WI38 (cell line): ENCODE measurements around the gene BCL2L1.

Experiments
- H3K4me3 ChIP-seq: 2 replicates; pipeline ENCODE4 v1.5.1; 2011; ENCODE audit warnings: low read depth, mild to moderate bottlenecking, control low read depth, low read length
- TF ChIP-seq, protein P1 (sequence below): IDR thresholded peaks from 2 replicates; pipeline ENCODE4 v1.5.1; 2012; ENCODE audit warnings: low read depth, mild to moderate bottlenecking, control low read depth, low read length

Gene BCL2L1

GRCh38 chr20:31717478-31718201 lies 5.0 kb downstream of the BCL2L1 start:
- TF ChIP-seq, protein P1, sequence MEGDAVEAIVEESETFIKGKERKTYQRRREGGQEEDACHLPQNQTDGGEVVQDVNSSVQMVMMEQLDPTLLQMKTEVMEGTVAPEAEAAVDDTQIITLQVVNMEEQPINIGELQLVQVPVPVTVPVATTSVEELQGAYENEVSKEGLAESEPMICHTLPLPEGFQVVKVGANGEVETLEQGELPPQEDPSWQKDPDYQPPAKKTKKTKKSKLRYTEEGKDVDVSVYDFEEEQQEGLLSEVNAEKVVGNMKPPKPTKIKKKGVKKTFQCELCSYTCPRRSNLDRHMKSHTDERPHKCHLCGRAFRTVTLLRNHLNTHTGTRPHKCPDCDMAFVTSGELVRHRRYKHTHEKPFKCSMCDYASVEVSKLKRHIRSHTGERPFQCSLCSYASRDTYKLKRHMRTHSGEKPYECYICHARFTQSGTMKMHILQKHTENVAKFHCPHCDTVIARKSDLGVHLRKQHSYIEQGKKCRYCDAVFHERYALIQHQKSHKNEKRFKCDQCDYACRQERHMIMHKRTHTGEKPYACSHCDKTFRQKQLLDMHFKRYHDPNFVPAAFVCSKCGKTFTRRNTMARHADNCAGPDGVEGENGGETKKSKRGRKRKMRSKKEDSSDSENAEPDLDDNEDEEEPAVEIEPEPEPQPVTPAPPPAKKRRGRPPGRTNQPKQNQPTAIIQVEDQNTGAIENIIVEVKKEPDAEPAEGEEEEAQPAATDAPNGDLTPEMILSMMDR, result no peak
- 0 out of 2 replicates have a peak overlapping the region, but pooled peaks have one; percentile 6 for H3K4me3 ChIP-seq

DNA sequence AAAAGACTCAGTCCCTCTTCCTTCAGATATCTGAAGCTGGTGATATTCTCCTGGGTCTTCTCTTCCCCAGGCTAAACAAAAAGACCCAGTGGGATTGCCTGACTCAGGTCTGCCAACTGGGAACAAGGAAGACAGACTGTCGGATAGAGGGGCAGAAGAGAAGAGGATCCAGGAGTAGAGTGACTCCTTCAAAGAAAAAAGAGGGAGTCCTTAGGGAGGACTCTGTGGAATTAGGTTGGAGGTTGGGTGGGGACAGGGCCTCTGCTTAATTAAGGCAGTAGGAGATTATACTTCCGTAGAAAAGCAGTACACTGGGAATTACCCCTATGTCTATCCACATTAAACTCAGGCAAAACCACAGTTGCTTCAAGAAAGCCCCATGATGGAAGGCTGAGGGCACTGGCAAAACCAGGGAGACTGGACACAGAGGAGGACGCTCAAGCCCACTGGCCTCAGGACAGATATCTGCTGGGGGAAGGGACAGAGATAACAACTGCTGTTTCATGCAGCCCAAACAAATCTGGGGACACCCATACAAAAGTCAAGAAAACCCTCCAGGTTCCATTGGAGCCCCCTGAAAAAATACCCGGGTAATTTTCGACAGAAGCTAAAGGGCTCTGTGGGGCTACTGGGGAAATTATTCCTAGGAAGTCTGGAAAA lies 5.7 kb downstream of the BCL2L1 start:
- TF ChIP-seq, protein P1, result no peak
- no peak overlapping the region for H3K4me3 ChIP-seq

GRCh38 chr20:31716351-31716750 lies 6.3 kb downstream of the BCL2L1 start:
- TF ChIP-seq, protein P1, result no peak
- H3K4me3 ChIP-seq, result no peak overlapping the region

GRCh38 chr20:31715766-31716165 lies 6.9 kb downstream of the BCL2L1 start:
- H3K4me3 ChIP-seq, result no peak overlapping the region
- TF ChIP-seq, protein P1, result no peak

GRCh38 chr20:31713312-31714273 lies 9.1 kb downstream of the BCL2L1 start:
- TF ChIP-seq, protein P1, result no peak
- peak overlapping the region; percentile 51 for H3K4me3 ChIP-seq

GRCh38 chr20:31712564-31713311 lies 9.9 kb downstream of the BCL2L1 start:
- H3K4me3 ChIP-seq, result peak overlapping the region; percentile 51

More at GRCh38 chr20:31712564-31713311, 9.9 kb downstream of the BCL2L1 start:
- TF ChIP-seq, protein P1, result no peak
